ENCODE results near the gene UTP14C.

GRCh38 chr13:51976890-51977289 is 47.6 kb upstream of the UTP14C start:
- no peak for TF ChIP-seq CTCF (IDR thresholded peaks at IDR 0.05 in 2 of 3, conservative IDR thresholded peaks at IDR 0.05 in 1 of 3; ENCODE audit: borderline replicate concordance in 1 of 3, insufficient read depth in 1 of 3, low read depth in 2 of 3, low read length in 2 of 3)
- TF ChIP-seq POLR2AphosphoS5 (IDR thresholded peaks at IDR 0.05; ENCODE audit: low read depth, low read length), result no peak

Measured in HCT116 (cell line).